A549 (cell line): ENCODE data around the gene ELF5. TPM values are rescaled to one million over a fixed set of nuclear protein-coding genes. Genes with fewer than 3 reads are reported as not detected.
A peak's percentile ranks its signal among the peaks of the same experiment; 100 is the strongest.

Experiments used
- ATAC-seq, 2 experiments: fragments of 200-7000 bp in 1 of 2; fragments of >200 bp in 1 of 2; cut with Nextera tagmentation in 1 of 2; cut with Tn5 transposase in 1 of 2; 3 replicates each; pipeline versions ENCODE4 v1.8.0 to v1.9.1; 2018 to 2020; ENCODE audit warnings: mild to moderate bottlenecking in 1 of 2, moderate library complexity in 1 of 2
- CTCF ChIA-PET: fragments of 300-600 bp; sonication (Branson Sonifier 250); formaldehyde crosslinking; extraction: SDS; loops from one replicate; lab custom pipeline; 2021; ENCODE audit warnings: antibody characterized with exemption, inconsistent platforms; lab: Yijun Ruan, JAX
- POLR2A ChIA-PET: fragments of 350-600 bp; formaldehyde crosslinking; extraction: SDS; loops from one replicate; lab custom pipeline; 2021; ENCODE audit warnings: antibody characterized with exemption, inconsistent platforms; lab: Yijun Ruan, JAX
- DNase-seq, 2 experiments: peaks; one replicate each; pipeline versions ENCODE4 v3.0.0 to v3.0.0-alpha.2; 2011 to 2016; ENCODE audit warnings: low read depth in 1 of 2, low spot score in 1 of 2
- FAIRE-seq: peaks from 2 replicates; lab custom pipeline; 2011; peaks lifted over from hg19 to GRCh38; lab: Jason Lieb, UNC
- H3K27ac ChIP-seq, 2 experiments: fragments of >200 bp; sonication (Bioruptor Twin); formaldehyde crosslinking; 3 replicates each; pipeline ENCODE4 v1.5.1; 2016 to 2017
- H3K4me1 ChIP-seq: fragments of >200 bp; sonication (Bioruptor Twin); formaldehyde crosslinking; 3 replicates; pipeline ENCODE4 v1.6.1; 2016
- H3K4me2 ChIP-seq: fragments of >200 bp; sonication (Bioruptor Twin); formaldehyde crosslinking; 3 replicates; pipeline ENCODE4 v1.6.1; 2016
- H3K4me3 ChIP-seq: fragments of >200 bp; sonication (Bioruptor Twin); formaldehyde crosslinking; 3 replicates; pipeline ENCODE4 v1.5.1; 2016
- H3K9me3 ChIP-seq: fragments of >200 bp; sonication (Bioruptor Twin); formaldehyde crosslinking; 3 replicates; pipeline ENCODE4 v1.6.1; 2016
- BHLHE40 ChIP-seq: IDR thresholded peaks from 2 replicates; pipeline ENCODE4 v1.6.1; 2012; ENCODE audit warnings: low read depth, low read length, inconsistent platforms
- CEBPB ChIP-seq, 2 experiments: fragments of >200 bp in 1 of 2; sonication (Bioruptor Twin) in 1 of 2; formaldehyde crosslinking in 1 of 2; IDR thresholded peaks; 2 replicates each; pipeline ENCODE4 v1.6.1; 2012 to 2016
- EP300 ChIP-seq, 2 experiments: fragments of >200 bp; sonication (Bioruptor Twin); formaldehyde crosslinking; IDR thresholded peaks; 2 replicates in 1 of 2; 3 replicates in 1 of 2; pipeline ENCODE4 v1.6.1; 2016 to 2017
- ESRRA ChIP-seq: fragments of 150-350 bp; IDR thresholded peaks from 2 replicates; pipeline ENCODE4 v1.6.1; 2014; ENCODE audit warnings: mild to moderate bottlenecking, low read length, borderline replicate concordance
- FOSB ChIP-seq: fragments of 250-450 bp; sonication (Bioruptor Pico); IDR thresholded peaks from 2 replicates; pipeline ENCODE4 v1.5.0; 2020; ENCODE audit warnings: mild to moderate bottlenecking, moderate library complexity
- HOXA7 ChIP-seq: fragments of 250-450 bp; sonication (Bioruptor Pico); IDR thresholded peaks from 2 replicates; pipeline ENCODE4 v1.5.0; 2020; ENCODE audit warnings: mild to moderate bottlenecking, moderate library complexity
- MAFK ChIP-seq: fragments of 450-650 bp; IDR thresholded peaks from 2 replicates; pipeline ENCODE4 v1.6.1; 2014; ENCODE audit not compliant: partially characterized antibody
- MYC ChIP-seq: IDR thresholded peaks from 2 replicates; pipeline ENCODE4 v1.6.1; 2012; ENCODE audit warnings: mild to moderate bottlenecking, inconsistent platforms, low read length, improper control_type of control experiment, borderline replicate concordance
- RCOR1 ChIP-seq: fragments of 150-350 bp; IDR thresholded peaks from 2 replicates; pipeline ENCODE4 v1.6.1; 2014; ENCODE audit warnings: antibody characterized with exemption, low read length, low read depth
- TFCP2L1 ChIP-seq: fragments of 250-450 bp; sonication (Bioruptor Pico); IDR thresholded peaks from 2 replicates; pipeline ENCODE4 v1.5.0; 2021; ENCODE audit warnings: mild to moderate bottlenecking
- TP53 ChIP-seq: fragments of 250-450 bp; sonication (Bioruptor Pico); IDR thresholded peaks from 2 replicates; pipeline ENCODE4 v1.5.0; 2021; ENCODE audit warnings: mild to moderate bottlenecking, moderate library complexity
- ZC3H11A ChIP-seq: fragments of 450-650 bp; IDR thresholded peaks from 2 replicates; pipeline ENCODE4 v1.6.1; 2014; ENCODE audit warnings: antibody characterized with exemption, mild to moderate bottlenecking
- ZFP36 ChIP-seq: fragments of 450-650 bp; IDR thresholded peaks from 2 replicates; pipeline ENCODE4 v1.6.1; 2014; ENCODE audit warnings: borderline replicate concordance; ENCODE audit not compliant: partially characterized antibody
- ZNF302 ChIP-seq: fragments of 250-450 bp; sonication (Bioruptor Pico); IDR thresholded peaks from 2 replicates; pipeline ENCODE4 v1.9.0; 2021; ENCODE audit warnings: inconsistent platforms, mild to moderate bottlenecking, moderate library complexity
- ZSCAN20 ChIP-seq: fragments of 250-450 bp; sonication (Bioruptor Pico); IDR thresholded peaks from 2 replicates; pipeline ENCODE4 v1.8.0; 2022; ENCODE audit warnings: mild to moderate bottlenecking, moderate library complexity
- WGBS: methylation state at CpG from one replicate; pipeline ENCODE4 v1.1.6; 2017; ENCODE audit errors: missing lambda C conversion rate; 5-methylcytosine and 5-hydroxymethylcytosine counted together
- polyA plus RNA-seq, 4 experiments: library from polyadenylated mRNA; depleted of rRNA in 3 of 4; stranded (reverse); fragments of >200 nt; fragmentation: RNase III in 1 of 4; extraction: RNeasy Plus Mini Kit Qiagen cat#74134 plus additional on column Dnase treatment in 1 of 4; gene quantifications; 2 replicates in 3 of 4; 3 replicates in 1 of 4; pipeline ENCODE4 v1.2.3, GENCODE V29; 2011 to 2017
- TF ChIP-seq, protein P1 (sequence below): fragments of 200-600 bp; sonication (generic); IDR thresholded peaks from 2 replicates; pipeline ENCODE4 v1.6.1; 2016; ENCODE audit warnings: antibody characterized with exemption, mild to moderate bottlenecking, moderate library complexity
- TF ChIP-seq, protein P2 (sequence below): fragments of >200 bp; sonication (Bioruptor Twin); formaldehyde crosslinking; IDR thresholded peaks from 2 replicates; pipeline ENCODE4 v1.6.1; 2016
- TF ChIP-seq, protein P3 (sequence below): fragments of >200 bp; sonication (Bioruptor Twin); formaldehyde crosslinking; IDR thresholded peaks from 3 replicates; pipeline ENCODE4 v1.6.1; 2016
- TF ChIP-seq, protein P4 (sequence below): fragments of >200 bp; sonication (Bioruptor Twin); formaldehyde crosslinking; IDR thresholded peaks from 3 replicates; pipeline ENCODE4 v1.5.1; 2016
- TF ChIP-seq, protein P5 (sequence below): fragments of 450-650 bp; IDR thresholded peaks from 2 replicates; pipeline ENCODE4 v1.6.1; 2014; ENCODE audit warnings: antibody characterized with exemption

ELF5 gene
- polyA plus RNA-seq, 2 of the 4 experiments (the other 2 are of a cell fraction), result 0.04 TPM; not detected in 1

DNA sequence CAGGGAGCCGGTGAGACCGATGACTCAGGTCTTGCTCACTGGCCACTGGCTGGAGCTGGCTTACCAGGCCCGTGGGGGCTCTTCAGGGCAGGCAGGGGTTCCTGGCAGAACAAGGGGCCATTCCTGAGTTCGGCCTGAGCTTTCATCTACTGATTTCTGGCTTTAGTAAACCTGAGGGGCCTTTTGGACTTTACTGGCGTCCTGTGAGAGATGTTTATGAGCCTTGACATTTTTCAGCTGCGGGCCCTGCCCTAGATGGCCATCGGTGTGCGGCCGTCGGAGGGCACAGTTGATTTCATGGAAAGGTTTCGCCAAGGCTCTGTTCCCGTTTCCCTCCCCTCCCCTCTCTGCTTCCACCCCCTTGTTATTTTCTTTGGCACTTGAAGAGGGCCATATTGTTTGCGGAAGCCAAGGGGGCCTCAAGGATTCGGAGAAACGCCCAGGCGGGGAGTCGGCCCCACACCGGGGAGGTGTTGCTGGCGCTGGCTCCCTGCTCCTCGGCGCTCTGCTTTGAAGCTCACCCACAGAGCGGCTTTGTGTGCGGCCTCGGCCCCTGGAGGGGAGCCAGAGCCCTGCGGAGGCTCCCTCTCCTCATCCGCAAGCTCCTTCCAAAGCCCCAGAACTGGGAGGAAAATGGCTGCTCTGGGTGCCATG, 17.7 kb downstream of the ELF5 start:
- 72% methylated on average over 25 of the region's 26 CpGs for WGBS
- Histone ChIP-seq H3K4me2 (no peak overlapping the region), H3K27ac (peak overlapping the region in 1 of 2 experiments; percentile 58; a peak in 2 of 6 replicates), H3K9me3 (no peaks in the 10 kb centered on the region), H3K4me3 (no peak overlapping the region), H3K4me1 (no peaks in the 10 kb centered on the region)
- ChIA-PET CTCF (interaction anchor here (1.3 to 11.9 kb wide), 5 partner anchors 9 to 322 kb away, joined by 3 to 257 read pairs (median 64); partner anchors contain the start of gene ELF5), POLR2A (no interaction called here)
- ATAC-seq (0 out of 6 replicates have a peak, but pooled peaks of 1 of the 2 experiments have one; percentile 37), DNase-seq (no peak), FAIRE-seq (no peak)
- TF ChIP-seq EP300 (IDR thresholded peaks at IDR 0.05) (no peak), FOSB (CRISPR knock-in tag) (no peak), ZNF302 (CRISPR knock-in tag) (no peak), ESRRA (no peak), ZFP36 (no peak), ZSCAN20 (CRISPR knock-in tag) (no peak), MYC (no peak), HOXA7 (CRISPR knock-in tag) (no peak), CEBPB (IDR thresholded peaks at IDR 0.05) (no peak), BHLHE40 (no peak), RCOR1 (no peak), MAFK (no peak), ZC3H11A (no peak), TP53 (CRISPR knock-in tag) (no peak), TFCP2L1 (no peak)
- TF ChIP-seq, protein P1, sequence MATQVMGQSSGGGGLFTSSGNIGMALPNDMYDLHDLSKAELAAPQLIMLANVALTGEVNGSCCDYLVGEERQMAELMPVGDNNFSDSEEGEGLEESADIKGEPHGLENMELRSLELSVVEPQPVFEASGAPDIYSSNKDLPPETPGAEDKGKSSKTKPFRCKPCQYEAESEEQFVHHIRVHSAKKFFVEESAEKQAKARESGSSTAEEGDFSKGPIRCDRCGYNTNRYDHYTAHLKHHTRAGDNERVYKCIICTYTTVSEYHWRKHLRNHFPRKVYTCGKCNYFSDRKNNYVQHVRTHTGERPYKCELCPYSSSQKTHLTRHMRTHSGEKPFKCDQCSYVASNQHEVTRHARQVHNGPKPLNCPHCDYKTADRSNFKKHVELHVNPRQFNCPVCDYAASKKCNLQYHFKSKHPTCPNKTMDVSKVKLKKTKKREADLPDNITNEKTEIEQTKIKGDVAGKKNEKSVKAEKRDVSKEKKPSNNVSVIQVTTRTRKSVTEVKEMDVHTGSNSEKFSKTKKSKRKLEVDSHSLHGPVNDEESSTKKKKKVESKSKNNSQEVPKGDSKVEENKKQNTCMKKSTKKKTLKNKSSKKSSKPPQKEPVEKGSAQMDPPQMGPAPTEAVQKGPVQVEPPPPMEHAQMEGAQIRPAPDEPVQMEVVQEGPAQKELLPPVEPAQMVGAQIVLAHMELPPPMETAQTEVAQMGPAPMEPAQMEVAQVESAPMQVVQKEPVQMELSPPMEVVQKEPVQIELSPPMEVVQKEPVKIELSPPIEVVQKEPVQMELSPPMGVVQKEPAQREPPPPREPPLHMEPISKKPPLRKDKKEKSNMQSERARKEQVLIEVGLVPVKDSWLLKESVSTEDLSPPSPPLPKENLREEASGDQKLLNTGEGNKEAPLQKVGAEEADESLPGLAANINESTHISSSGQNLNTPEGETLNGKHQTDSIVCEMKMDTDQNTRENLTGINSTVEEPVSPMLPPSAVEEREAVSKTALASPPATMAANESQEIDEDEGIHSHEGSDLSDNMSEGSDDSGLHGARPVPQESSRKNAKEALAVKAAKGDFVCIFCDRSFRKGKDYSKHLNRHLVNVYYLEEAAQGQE, result no peak
- TF ChIP-seq, protein P2, sequence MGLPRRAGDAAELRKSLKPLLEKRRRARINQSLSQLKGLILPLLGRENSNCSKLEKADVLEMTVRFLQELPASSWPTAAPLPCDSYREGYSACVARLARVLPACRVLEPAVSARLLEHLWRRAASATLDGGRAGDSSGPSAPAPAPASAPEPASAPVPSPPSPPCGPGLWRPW, result no peak
- TF ChIP-seq, protein P3, sequence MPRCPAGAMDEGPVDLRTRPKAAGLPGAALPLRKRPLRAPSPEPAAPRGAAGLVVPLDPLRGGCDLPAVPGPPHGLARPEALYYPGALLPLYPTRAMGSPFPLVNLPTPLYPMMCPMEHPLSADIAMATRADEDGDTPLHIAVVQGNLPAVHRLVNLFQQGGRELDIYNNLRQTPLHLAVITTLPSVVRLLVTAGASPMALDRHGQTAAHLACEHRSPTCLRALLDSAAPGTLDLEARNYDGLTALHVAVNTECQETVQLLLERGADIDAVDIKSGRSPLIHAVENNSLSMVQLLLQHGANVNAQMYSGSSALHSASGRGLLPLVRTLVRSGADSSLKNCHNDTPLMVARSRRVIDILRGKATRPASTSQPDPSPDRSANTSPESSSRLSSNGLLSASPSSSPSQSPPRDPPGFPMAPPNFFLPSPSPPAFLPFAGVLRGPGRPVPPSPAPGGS, result no peak
- TF ChIP-seq, protein P4, sequence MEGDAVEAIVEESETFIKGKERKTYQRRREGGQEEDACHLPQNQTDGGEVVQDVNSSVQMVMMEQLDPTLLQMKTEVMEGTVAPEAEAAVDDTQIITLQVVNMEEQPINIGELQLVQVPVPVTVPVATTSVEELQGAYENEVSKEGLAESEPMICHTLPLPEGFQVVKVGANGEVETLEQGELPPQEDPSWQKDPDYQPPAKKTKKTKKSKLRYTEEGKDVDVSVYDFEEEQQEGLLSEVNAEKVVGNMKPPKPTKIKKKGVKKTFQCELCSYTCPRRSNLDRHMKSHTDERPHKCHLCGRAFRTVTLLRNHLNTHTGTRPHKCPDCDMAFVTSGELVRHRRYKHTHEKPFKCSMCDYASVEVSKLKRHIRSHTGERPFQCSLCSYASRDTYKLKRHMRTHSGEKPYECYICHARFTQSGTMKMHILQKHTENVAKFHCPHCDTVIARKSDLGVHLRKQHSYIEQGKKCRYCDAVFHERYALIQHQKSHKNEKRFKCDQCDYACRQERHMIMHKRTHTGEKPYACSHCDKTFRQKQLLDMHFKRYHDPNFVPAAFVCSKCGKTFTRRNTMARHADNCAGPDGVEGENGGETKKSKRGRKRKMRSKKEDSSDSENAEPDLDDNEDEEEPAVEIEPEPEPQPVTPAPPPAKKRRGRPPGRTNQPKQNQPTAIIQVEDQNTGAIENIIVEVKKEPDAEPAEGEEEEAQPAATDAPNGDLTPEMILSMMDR, result no peak
- TF ChIP-seq, protein P5, sequence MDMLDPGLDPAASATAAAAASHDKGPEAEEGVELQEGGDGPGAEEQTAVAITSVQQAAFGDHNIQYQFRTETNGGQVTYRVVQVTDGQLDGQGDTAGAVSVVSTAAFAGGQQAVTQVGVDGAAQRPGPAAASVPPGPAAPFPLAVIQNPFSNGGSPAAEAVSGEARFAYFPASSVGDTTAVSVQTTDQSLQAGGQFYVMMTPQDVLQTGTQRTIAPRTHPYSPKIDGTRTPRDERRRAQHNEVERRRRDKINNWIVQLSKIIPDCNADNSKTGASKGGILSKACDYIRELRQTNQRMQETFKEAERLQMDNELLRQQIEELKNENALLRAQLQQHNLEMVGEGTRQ, result no peak
